ENCODE measurements around the gene TMEM132A.

TMEM132A gene

DNA sequence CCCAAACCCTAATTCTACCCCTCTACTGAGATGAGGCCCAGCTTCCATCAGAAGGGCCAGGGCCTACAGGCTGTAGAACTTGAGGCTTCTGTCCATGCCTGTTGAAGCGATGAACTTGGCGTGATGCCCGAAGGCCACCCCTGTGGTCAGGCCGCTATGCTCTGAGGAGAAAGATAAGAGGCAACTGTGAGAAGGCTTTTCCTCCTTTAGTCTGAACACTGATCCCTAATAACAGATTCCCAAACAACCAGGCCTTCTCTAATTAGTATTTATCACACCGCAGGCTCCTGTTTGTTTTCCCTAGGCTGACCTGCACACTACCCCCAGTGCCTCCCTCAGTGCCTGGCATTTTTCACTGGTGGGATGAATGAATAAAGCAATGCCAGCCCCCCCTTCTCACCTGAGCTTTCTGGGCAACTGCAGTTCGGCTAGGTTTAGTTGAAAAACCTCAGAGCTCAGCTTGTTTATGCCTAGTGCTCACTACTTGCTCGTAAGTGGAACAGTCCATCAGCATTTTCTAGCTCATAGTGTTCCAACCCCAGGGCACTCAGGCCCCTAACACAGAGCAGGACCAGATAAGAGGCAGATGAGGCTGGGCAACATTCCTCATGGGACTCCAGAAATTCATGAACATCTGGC, 33.0 kb upstream of the TMEM132A start:
- H3K36me3 ChIP-seq (ENCODE audit: insufficient read depth, low read length): peaks cover 1% of the 10 kb centered on the region
- H3K27ac ChIP-seq (ENCODE audit: low read depth, low read length): no peak overlapping the region

DNA sequence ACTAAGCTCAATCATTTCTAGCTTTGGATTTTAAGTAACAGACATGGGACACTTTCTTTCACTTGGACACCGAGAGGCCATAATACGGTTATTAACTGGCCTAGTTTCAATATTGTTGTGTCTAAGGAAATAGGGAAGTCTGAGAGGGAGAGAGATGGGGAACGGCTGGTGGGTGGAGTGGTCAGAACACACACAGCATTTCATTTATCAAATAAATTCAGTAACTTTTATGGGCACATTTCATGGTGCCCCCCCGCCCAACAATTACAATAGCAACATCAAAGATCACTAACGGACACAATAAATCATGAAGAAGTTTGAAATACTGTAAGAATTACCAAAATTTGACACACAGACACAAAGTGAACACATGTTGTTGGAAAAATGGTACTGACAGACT, 28.6 kb upstream of the TMEM132A start:
- no peak overlapping the region for H2AFZ ChIP-seq (ENCODE audit: low read length, unreplicated experiment)
- H3K27ac ChIP-seq (ENCODE audit: low read depth, low read length): no peak overlapping the region
- H3K4me3 ChIP-seq (ENCODE audit: low read depth, low read length): no peak overlapping the region
- no peaks in the 10 kb centered on the region for H3K4me1 ChIP-seq (ENCODE audit: control insufficient read depth, insufficient read depth, low read length, unreplicated experiment)
- H3K27me3 ChIP-seq (ENCODE audit: insufficient read depth, low read length): no peaks in the 10 kb centered on the region
- peaks cover 30% of the 10 kb centered on the region for H3K36me3 ChIP-seq (ENCODE audit: insufficient read depth, low read length)
- no peaks in the 10 kb centered on the region for H3K79me2 ChIP-seq (ENCODE audit: control insufficient read depth, insufficient read depth, low read length, unreplicated experiment)

More for the DNA sequence above, 33.0 kb upstream of the TMEM132A start:
- H3K4me3 ChIP-seq (ENCODE audit: low read depth, low read length): no peak overlapping the region
- H3K79me2 ChIP-seq (ENCODE audit: control insufficient read depth, insufficient read depth, low read length, unreplicated experiment): no peaks in the 10 kb centered on the region
- H2AFZ ChIP-seq (ENCODE audit: low read length, unreplicated experiment): no peak overlapping the region
- H3K4me1 ChIP-seq (ENCODE audit: control insufficient read depth, insufficient read depth, low read length, unreplicated experiment): no peaks in the 10 kb centered on the region
- H3K27me3 ChIP-seq (ENCODE audit: insufficient read depth, low read length): no peaks in the 10 kb centered on the region

GRCh38 chr11:60897496-60897895, 26.8 kb upstream of the TMEM132A start:
- Histone ChIP-seq H3K4me3 (ENCODE audit: low read depth, low read length) (no peak overlapping the region), H3K36me3 (ENCODE audit: insufficient read depth, low read length) (peaks cover 30% of the 10 kb centered on the region), H3K79me2 (ENCODE audit: control insufficient read depth, insufficient read depth, low read length, unreplicated experiment) (peaks cover 1% of the 10 kb centered on the region), H3K27ac (ENCODE audit: low read depth, low read length) (no peak overlapping the region), H3K27me3 (ENCODE audit: insufficient read depth, low read length) (no peaks in the 10 kb centered on the region), H3K4me1 (ENCODE audit: control insufficient read depth, insufficient read depth, low read length, unreplicated experiment) (no peaks in the 10 kb centered on the region), H2AFZ (ENCODE audit: low read length, unreplicated experiment) (no peak overlapping the region)

DNA sequence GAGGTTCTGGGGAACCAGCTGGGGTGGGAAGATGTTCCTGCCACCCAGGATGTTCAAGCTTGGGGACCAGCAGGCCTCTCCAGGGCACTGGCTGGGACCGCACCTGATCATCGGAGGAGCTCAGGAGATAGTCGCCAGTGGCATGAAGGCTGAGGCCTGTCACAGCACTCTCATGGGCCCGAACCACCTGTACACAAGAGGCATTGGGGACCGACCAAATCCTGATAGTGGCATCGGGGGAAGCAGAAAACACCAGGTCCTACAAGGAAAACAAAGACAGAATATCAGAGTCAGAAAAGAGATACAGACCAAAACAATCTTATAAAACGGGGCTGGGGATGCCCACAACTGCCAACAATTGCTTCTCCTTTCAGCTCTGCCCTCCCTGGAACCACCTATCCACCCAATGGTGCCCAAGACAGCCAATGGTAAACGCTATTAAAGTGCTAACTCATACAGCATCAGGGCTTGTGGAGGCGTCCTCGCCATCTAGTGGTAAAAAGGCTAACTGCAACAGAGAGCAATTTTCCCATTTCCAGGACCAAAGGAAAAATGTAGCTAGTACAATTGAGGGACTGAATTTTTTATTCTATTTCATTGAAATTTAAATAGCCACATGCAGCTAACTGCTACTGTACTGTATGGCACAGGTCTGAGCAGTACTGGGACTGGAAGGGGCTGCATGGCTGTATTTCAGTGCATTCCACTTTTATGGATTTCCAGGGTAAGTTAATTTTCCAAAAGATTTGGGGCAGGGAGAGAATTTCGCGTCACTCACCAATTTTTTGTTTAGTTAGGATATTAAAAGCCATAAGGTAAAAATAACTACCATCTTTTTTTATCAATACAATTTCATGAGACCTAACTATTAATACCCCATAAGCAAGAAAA, 25.0 kb upstream of the TMEM132A start:
- no peak overlapping the region for H2AFZ ChIP-seq (ENCODE audit: low read length, unreplicated experiment)
- H3K79me2 ChIP-seq (ENCODE audit: control insufficient read depth, insufficient read depth, low read length, unreplicated experiment): peaks cover 19% of the 10 kb centered on the region
- H3K27me3 ChIP-seq (ENCODE audit: insufficient read depth, low read length): no peaks in the 10 kb centered on the region
- peaks cover 4% of the 10 kb centered on the region for H3K4me1 ChIP-seq (ENCODE audit: control insufficient read depth, insufficient read depth, low read length, unreplicated experiment)
- H3K36me3 ChIP-seq (ENCODE audit: insufficient read depth, low read length): peaks cover 33% of the 10 kb centered on the region
- peak overlapping the region; percentile 17; the same call in 1 of the 2 replicates for H3K27ac ChIP-seq (ENCODE audit: low read depth, low read length)
- H3K4me3 ChIP-seq (ENCODE audit: low read depth, low read length): no peak overlapping the region

DNA sequence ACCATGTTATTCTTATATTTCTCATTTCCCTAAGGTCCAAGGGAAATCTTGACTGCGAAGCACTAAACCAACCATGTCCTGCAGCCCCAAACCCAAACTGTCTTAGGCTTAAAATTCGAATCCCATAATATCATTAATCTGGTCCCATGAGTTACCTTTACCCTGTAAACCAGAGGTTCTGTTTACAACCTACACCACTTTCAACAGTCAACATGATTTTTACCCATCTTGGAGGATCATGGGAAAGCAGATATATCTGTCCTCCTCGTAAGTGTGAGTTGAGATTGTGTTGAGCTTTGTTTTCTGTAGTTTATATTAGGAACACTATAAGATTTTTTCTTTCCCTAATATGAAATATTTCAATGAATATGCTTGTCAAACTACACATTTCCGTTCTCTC, 24.3 kb upstream of the TMEM132A start:
- Histone ChIP-seq H3K4me1 (ENCODE audit: control insufficient read depth, insufficient read depth, low read length, unreplicated experiment) (peaks cover 10% of the 10 kb centered on the region), H3K79me2 (ENCODE audit: control insufficient read depth, insufficient read depth, low read length, unreplicated experiment) (peaks cover 26% of the 10 kb centered on the region), H3K36me3 (ENCODE audit: insufficient read depth, low read length) (peaks cover 33% of the 10 kb centered on the region), H2AFZ (ENCODE audit: low read length, unreplicated experiment) (no peak overlapping the region), H3K27me3 (ENCODE audit: insufficient read depth, low read length) (no peaks in the 10 kb centered on the region), H3K27ac (ENCODE audit: low read depth, low read length) (no peak overlapping the region), H3K4me3 (ENCODE audit: low read depth, low read length) (no peak overlapping the region)

DNA sequence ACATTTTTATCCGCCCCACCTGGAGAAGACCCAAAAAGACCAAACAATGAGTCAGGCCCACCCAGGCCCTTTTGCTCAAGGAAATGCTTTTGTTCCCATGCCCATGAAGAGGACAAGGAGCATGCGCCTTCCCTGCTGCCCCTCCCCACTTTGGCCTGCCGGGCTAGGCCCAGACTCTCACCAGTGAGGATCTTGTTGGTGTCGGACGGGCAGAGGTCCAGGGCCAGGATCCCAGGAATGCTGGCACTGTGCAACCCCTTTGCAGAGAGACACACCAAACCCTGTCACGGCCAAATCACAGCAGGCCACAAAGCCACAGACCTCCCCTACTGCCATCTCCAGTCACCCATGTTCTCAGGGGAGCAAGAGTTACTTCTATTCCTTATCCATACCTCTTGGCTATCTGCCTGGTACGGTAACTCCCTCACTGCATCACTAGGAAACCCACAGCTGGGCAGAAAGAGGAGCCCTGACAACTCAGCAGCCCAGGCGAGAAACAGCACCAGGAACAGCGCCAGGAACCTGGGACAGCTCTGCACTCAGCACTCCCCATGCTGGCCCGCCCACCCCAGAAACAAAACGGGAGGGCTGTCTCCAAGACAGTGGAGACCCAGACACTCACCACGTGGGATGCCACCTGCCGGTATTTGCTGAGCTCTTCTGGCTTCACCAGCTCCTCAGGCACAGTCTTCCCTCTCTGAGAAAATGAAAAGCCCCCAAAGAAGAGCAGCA, 23.4 kb upstream of the TMEM132A start:
- Histone ChIP-seq H2AFZ (ENCODE audit: low read length, unreplicated experiment) (no peak overlapping the region), H3K27me3 (ENCODE audit: insufficient read depth, low read length) (no peaks in the 10 kb centered on the region), H3K36me3 (ENCODE audit: insufficient read depth, low read length) (peaks cover 33% of the 10 kb centered on the region), H3K27ac (ENCODE audit: low read depth, low read length) (no peak overlapping the region), H3K4me3 (ENCODE audit: low read depth, low read length) (no peak overlapping the region), H3K4me1 (ENCODE audit: control insufficient read depth, insufficient read depth, low read length, unreplicated experiment) (peaks cover 14% of the 10 kb centered on the region), H3K79me2 (ENCODE audit: control insufficient read depth, insufficient read depth, low read length, unreplicated experiment) (peaks cover 35% of the 10 kb centered on the region)

- Histone ChIP-seq H2AFZ (ENCODE audit: low read length, unreplicated experiment) (no peak overlapping the region), H3K36me3 (ENCODE audit: insufficient read depth, low read length) (peaks cover 20% of the 10 kb centered on the region; the same call in 1 of the 2 replicates), H3K79me2 (ENCODE audit: control insufficient read depth, insufficient read depth, low read length, unreplicated experiment) (peaks cover 38% of the 10 kb centered on the region), H3K27ac (ENCODE audit: low read depth, low read length) (no peak overlapping the region), H3K4me3 (ENCODE audit: low read depth, low read length) (no peak overlapping the region), H3K27me3 (ENCODE audit: insufficient read depth, low read length) (no peaks in the 10 kb centered on the region), H3K4me1 (ENCODE audit: control insufficient read depth, insufficient read depth, low read length, unreplicated experiment) (peaks cover 14% of the 10 kb centered on the region)
Measured at GRCh38 chr11:60902625-60903024, 21.6 kb upstream of the TMEM132A start.

DNA sequence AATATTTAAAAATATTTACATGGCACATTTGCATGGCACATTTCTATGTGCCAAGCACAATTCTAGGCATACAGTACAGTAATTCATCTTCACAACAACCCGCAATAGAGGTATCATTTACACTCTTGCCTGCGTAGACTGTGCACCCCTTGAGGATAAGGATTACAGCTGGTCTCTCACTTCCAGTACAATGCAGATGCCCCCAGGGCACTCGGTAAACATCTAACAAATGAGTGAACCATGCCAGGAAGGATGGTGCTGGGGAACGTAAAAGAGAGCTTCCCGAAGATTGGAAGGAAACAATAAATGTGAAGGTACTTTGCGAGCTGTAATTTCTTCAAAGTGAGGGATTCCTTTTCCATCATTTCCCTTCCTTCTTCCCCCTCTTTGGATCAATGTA, 19.2 kb upstream of the TMEM132A start:
- peak overlapping the region; percentile 95 for H3K4me3 ChIP-seq (ENCODE audit: low read depth, low read length)
- H3K36me3 ChIP-seq (ENCODE audit: insufficient read depth, low read length): peaks cover 8% of the 10 kb centered on the region; the same call in 1 of the 2 replicates
- peak overlapping the region; percentile 6 for H2AFZ ChIP-seq (ENCODE audit: low read length, unreplicated experiment)
- H3K27ac ChIP-seq (ENCODE audit: low read depth, low read length): peak overlapping the region; percentile 91
- peaks cover 38% of the 10 kb centered on the region for H3K79me2 ChIP-seq (ENCODE audit: control insufficient read depth, insufficient read depth, low read length, unreplicated experiment)
- H3K27me3 ChIP-seq (ENCODE audit: insufficient read depth, low read length): peaks cover 20% of the 10 kb centered on the region
- H3K4me1 ChIP-seq (ENCODE audit: control insufficient read depth, insufficient read depth, low read length, unreplicated experiment): peaks cover 14% of the 10 kb centered on the region

DNA sequence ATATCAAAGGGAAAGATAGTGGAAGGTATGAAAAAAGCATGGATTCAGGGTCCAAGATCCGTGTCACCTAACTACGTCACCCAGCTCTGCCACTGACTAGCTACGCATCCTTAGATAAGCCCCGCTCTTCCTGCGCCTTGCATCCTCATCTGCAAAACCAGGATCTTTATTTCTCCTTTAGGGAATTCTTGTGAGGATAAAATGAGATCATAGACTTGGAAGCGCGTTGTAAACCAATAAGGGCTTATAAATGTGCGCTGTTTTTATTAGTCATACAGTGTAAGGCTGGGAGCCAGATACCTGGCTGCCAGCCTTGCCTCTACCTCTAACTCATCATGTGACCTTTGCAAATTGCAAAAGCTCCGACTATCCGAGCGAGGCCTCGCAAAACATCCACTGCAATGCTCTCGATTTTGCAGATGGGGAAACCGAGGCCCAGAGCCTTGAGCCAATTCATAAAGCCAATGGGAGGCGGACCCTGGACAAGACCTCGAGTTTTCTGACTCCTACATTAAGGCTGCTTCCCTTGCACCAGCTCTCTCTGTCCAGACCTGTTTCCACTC, 18.6 kb upstream of the TMEM132A start:
- Histone ChIP-seq H3K36me3 (ENCODE audit: insufficient read depth, low read length) (peaks cover 4% of the 10 kb centered on the region; the same call in 1 of the 2 replicates), H3K27me3 (ENCODE audit: insufficient read depth, low read length) (peaks cover 24% of the 10 kb centered on the region), H3K4me3 (ENCODE audit: low read depth, low read length) (peak overlapping the region; percentile 95), H2AFZ (ENCODE audit: low read length, unreplicated experiment) (peak overlapping the region; percentile 74), H3K79me2 (ENCODE audit: control insufficient read depth, insufficient read depth, low read length, unreplicated experiment) (peaks cover 38% of the 10 kb centered on the region), H3K27ac (ENCODE audit: low read depth, low read length) (peak overlapping the region; percentile 91), H3K4me1 (ENCODE audit: control insufficient read depth, insufficient read depth, low read length, unreplicated experiment) (peaks cover 14% of the 10 kb centered on the region)

Measured in ACC112 (cell line).